Astrocyte (in vitro differentiated cells and primary cell): ENCODE results near the gene DCUN1D2. TPM values are rescaled to one million over a fixed set of nuclear protein-coding genes. Genes with fewer than 3 reads are reported as not detected.

Source experiments
- DNase-seq: peaks from one replicate; pipeline ENCODE4 v3.0.0-alpha.2; 2010; ENCODE audit warnings: low read depth
- FAIRE-seq: peaks from 2 replicates; lab custom pipeline; 2011; peaks lifted over from hg19 to GRCh38; lab: Jason Lieb, UNC
- H2AFZ ChIP-seq: 2 replicates; pipeline ENCODE4 v1.6.0; 2012; ENCODE audit warnings: low read depth, low read length, inconsistent platforms
- H3K27ac ChIP-seq: 2 replicates; pipeline ENCODE4 v1.5.1; 2011; ENCODE audit warnings: low read depth, low read length, inconsistent platforms
- H3K27me3 ChIP-seq: 2 replicates; pipeline ENCODE4 v1.6.0; 2011; ENCODE audit warnings: low read length, inconsistent platforms; ENCODE audit not compliant: insufficient read depth
- H3K36me3 ChIP-seq: 2 replicates; pipeline ENCODE4 v1.5.1; 2011; ENCODE audit warnings: low read length, inconsistent platforms; ENCODE audit not compliant: insufficient read depth
- H3K4me1 ChIP-seq: 2 replicates; pipeline ENCODE4 v1.5.1; 2011; ENCODE audit warnings: low read length, inconsistent platforms; ENCODE audit not compliant: insufficient read depth
- H3K4me2 ChIP-seq: 2 replicates; pipeline ENCODE4 v1.6.0; 2012; ENCODE audit warnings: low read length, inconsistent platforms
- H3K4me3 ChIP-seq: 2 replicates; pipeline ENCODE4 v1.5.1; 2011; ENCODE audit warnings: low read depth, mild to moderate bottlenecking, low read length, inconsistent platforms; ENCODE audit not compliant: insufficient read depth
- H3K79me2 ChIP-seq: 2 replicates; pipeline ENCODE4 v1.6.0; 2012; ENCODE audit warnings: mild to moderate bottlenecking, low read length, inconsistent platforms; ENCODE audit not compliant: insufficient read depth
- H3K9ac ChIP-seq: 2 replicates; pipeline ENCODE4 v1.6.0; 2012; ENCODE audit warnings: mild to moderate bottlenecking, low read length, inconsistent platforms
- H3K9me3 ChIP-seq: 2 replicates; pipeline ENCODE4 v1.5.1; 2012; ENCODE audit warnings: low read depth, mild to moderate bottlenecking, low read length, inconsistent platforms; ENCODE audit not compliant: insufficient read depth
- H4K20me1 ChIP-seq: 2 replicates; pipeline ENCODE4 v1.6.0; 2012; ENCODE audit warnings: low read length, inconsistent platforms; ENCODE audit not compliant: insufficient read depth
- H3K27ac Mint-ChIP-seq: one replicate; pipeline ENCODE4 v1.8.0; 2021; ENCODE audit warnings: mild to moderate bottlenecking, mixed read lengths; ENCODE audit not compliant: unreplicated experiment
- H3K27me3 Mint-ChIP-seq: one replicate; pipeline ENCODE4 v1.8.0; 2021; ENCODE audit warnings: low read depth, mixed read lengths; ENCODE audit not compliant: unreplicated experiment
- H3K36me3 Mint-ChIP-seq: one replicate; pipeline ENCODE4 v1.8.0; 2021; ENCODE audit warnings: low read depth, mixed read lengths; ENCODE audit not compliant: unreplicated experiment
- H3K4me1 Mint-ChIP-seq: one replicate; pipeline ENCODE4 v1.8.0; 2021; ENCODE audit warnings: low read depth, mixed read lengths; ENCODE audit not compliant: unreplicated experiment
- H3K4me3 Mint-ChIP-seq: one replicate; pipeline ENCODE4 v1.8.0; 2021; ENCODE audit warnings: mild to moderate bottlenecking, moderate library complexity, mixed read lengths; ENCODE audit not compliant: unreplicated experiment
- H3K9me3 Mint-ChIP-seq: one replicate; pipeline ENCODE4 v1.8.0; 2021; ENCODE audit warnings: mild to moderate bottlenecking, mixed read lengths; ENCODE audit not compliant: unreplicated experiment
- CTCF ChIP-seq: IDR thresholded peaks from 2 replicates; pipeline ENCODE4 v1.5.1; 2011; ENCODE audit warnings: low read depth, mild to moderate bottlenecking, inconsistent platforms, low read length, moderate library complexity; ENCODE audit not compliant: insufficient read depth
- EZH2 ChIP-seq: IDR thresholded peaks from 2 replicates; pipeline ENCODE4 v1.6.1; 2012; ENCODE audit warnings: mild to moderate bottlenecking, low read length, inconsistent platforms; ENCODE audit not compliant: insufficient read depth
- total RNA-seq: library from RNA; stranded (reverse); gene quantifications from 2 replicates; pipeline ENCODE4 v1.2.1, GENCODE V29; 2021

The DCUN1D2 gene
- total RNA-seq, 1 donor from 2014 or later: 16.3 TPM

GRCh38 chr13:113477724-113478123 lies 12.8 kb downstream of the DCUN1D2 start:
- H2AFZ ChIP-seq: no peak overlapping the region
- H3K4me3 ChIP-seq: no peak overlapping the region
- H3K4me3 Mint-ChIP-seq: no peak overlapping the region
- H3K4me2 ChIP-seq: no peak overlapping the region
- H3K4me1 Mint-ChIP-seq: no peaks in the 10 kb centered on the region
- H3K9ac ChIP-seq: no peak overlapping the region
- no peaks in the 10 kb centered on the region for H3K9me3 ChIP-seq
- no peak overlapping the region for H3K27ac ChIP-seq
- no peak for FAIRE-seq
- H3K4me1 ChIP-seq: no peaks in the 10 kb centered on the region
- peaks cover 1% of the 10 kb centered on the region for H4K20me1 ChIP-seq
- H3K79me2 ChIP-seq: peaks cover 12% of the 10 kb centered on the region
- H3K36me3 Mint-ChIP-seq: peaks cover 17% of the 10 kb centered on the region
- no peaks in the 10 kb centered on the region for H3K27me3 ChIP-seq
- no peaks in the 10 kb centered on the region for H3K27me3 Mint-ChIP-seq
- no peak for DNase-seq
- no peak for TF ChIP-seq EZH2
- TF ChIP-seq CTCF: no peak
- no peak overlapping the region for H3K27ac Mint-ChIP-seq
- H3K9me3 Mint-ChIP-seq: no peaks in the 10 kb centered on the region
- H3K36me3 ChIP-seq: peaks cover 25% of the 10 kb centered on the region

DNA sequence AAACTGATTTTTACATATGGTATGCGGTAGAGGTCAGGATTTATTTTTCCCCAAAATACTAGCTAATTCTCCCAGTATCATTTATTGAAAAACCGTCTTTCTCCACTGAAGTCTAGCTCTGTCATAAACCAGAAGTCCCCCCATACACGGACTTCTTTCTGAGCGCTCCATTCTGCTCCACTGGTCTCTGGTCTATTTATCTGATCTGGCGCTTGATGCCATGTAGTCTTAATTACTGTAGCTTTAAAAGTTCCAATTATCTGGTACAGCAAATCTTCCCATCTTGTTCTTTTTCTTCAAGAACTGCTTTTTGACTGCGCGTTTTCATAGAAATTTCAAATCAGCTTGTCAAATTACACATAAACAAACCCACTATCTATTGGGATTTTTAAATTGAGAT lies 13.7 kb downstream of the DCUN1D2 start:
- peaks cover 25% of the 10 kb centered on the region for H3K36me3 ChIP-seq
- DNase-seq: no peak
- FAIRE-seq: no peak

More for the DNA sequence above, 13.7 kb downstream of the DCUN1D2 start:
- H4K20me1 ChIP-seq: no peaks in the 10 kb centered on the region
- H3K27me3 Mint-ChIP-seq: no peaks in the 10 kb centered on the region
- H3K79me2 ChIP-seq: peaks cover 4% of the 10 kb centered on the region
- H3K4me2 ChIP-seq: no peak overlapping the region
- no peak overlapping the region for H3K27ac Mint-ChIP-seq
- H3K4me3 ChIP-seq: no peak overlapping the region
- no peaks in the 10 kb centered on the region for H3K9me3 ChIP-seq
- no peaks in the 10 kb centered on the region for H3K4me1 ChIP-seq
- H3K9ac ChIP-seq: no peak overlapping the region
- no peaks in the 10 kb centered on the region for H3K27me3 ChIP-seq
- H2AFZ ChIP-seq: no peak overlapping the region
- peaks cover 20% of the 10 kb centered on the region for H3K36me3 Mint-ChIP-seq
- H3K4me3 Mint-ChIP-seq: no peak overlapping the region
- no peaks in the 10 kb centered on the region for H3K4me1 Mint-ChIP-seq
- no peak overlapping the region for H3K27ac ChIP-seq
- TF ChIP-seq EZH2 (no peak), CTCF (no peak)
- H3K9me3 Mint-ChIP-seq: no peaks in the 10 kb centered on the region
